ENCODE measurements around the gene NOL9. TPM values are rescaled to one million over a fixed set of nuclear protein-coding genes. Genes with fewer than 3 reads are reported as not detected.

NOL9 gene
- polyA plus RNA-seq, 3 donors: 3.7 to 11.5 (median 7.6) TPM

- H3K4me1 ChIP-seq (ENCODE audit: control insufficient read depth in 1 of 2, insufficient read depth in 2 of 2, low read length in 2 of 2): no peaks in the 10 kb centered on the region
- no peaks in the 10 kb centered on the region for H3K79me2 ChIP-seq (ENCODE audit: insufficient read depth, low read length)
- H3K4me3 ChIP-seq (replicated peaks in 1 of 3; ENCODE audit: low read depth in 2 of 3, low read length in 3 of 3): no peak overlapping the region
- WGBS (ENCODE audit: insufficient coverage): 98% methylated on average over 5 of the region's 7 CpGs
- H4K20me1 ChIP-seq (ENCODE audit: insufficient read depth, low read length): no peaks in the 10 kb centered on the region
- peak overlapping the region in 2 of 7 donors; percentile 1 to 47 for H3K27ac Mint-ChIP-seq
- H3K4me2 ChIP-seq (replicated peaks; ENCODE audit: extremely low read depth, low read length, poor library complexity, severe bottlenecking): no peak overlapping the region
- no peaks in the 10 kb centered on the region for H3K4me1 Mint-ChIP-seq
- intact Hi-C loops (cut with micrococcal nuclease): no loop called here
- H3K4me3 Mint-ChIP-seq: no peak overlapping the region
- no peaks in the 10 kb centered on the region for H3K27me3 Mint-ChIP-seq (ENCODE audit: low read depth in 3 of 3)
- no peaks in the 10 kb centered on the region for H3K9me3 Mint-ChIP-seq
- no peaks in the 10 kb centered on the region for H3K27me3 ChIP-seq (ENCODE audit: control insufficient read depth in 2 of 2, insufficient read depth in 2 of 2, low read length in 2 of 2)
- peaks cover 72 to 85% of the 10 kb centered on the region in 2 donors for H3K36me3 Mint-ChIP-seq
- DNase-seq: no peak
- no peak overlapping the region for H3K9ac ChIP-seq (ENCODE audit: insufficient read depth, low read length, poor library complexity, severe bottlenecking)
- no peak overlapping the region for H2AFZ ChIP-seq (ENCODE audit: insufficient read depth, low read depth, low read length, poor library complexity, severe bottlenecking)
- H3K36me3 ChIP-seq (replicated peaks in 1 of 2; ENCODE audit: control insufficient read depth in 1 of 2, insufficient read depth in 2 of 2, low read length in 2 of 2): peaks cover 74 to 88% of the 10 kb centered on the region in 2 donors
- no peak overlapping the region for H3K27ac ChIP-seq (ENCODE audit: low read depth in 1 of 2, low read length in 2 of 2)
- no peak for TF ChIP-seq CTCF (IDR thresholded peaks at IDR 0.05)
- H3K9me3 ChIP-seq (replicated peaks in 1 of 2; ENCODE audit: control insufficient read depth in 1 of 2, insufficient read depth in 1 of 2, low read length in 2 of 2): no peaks in the 10 kb centered on the region
Measured at GRCh38 chr1:6528492-6528891, 25.8 kb downstream of the NOL9 start.

- Mint-ChIP-seq H3K36me3 (peaks cover 54 to 66% of the 10 kb centered on the region in 2 donors), H3K4me3 (no peak overlapping the region), H3K9me3 (no peaks in the 10 kb centered on the region), H3K4me1 (no peaks in the 10 kb centered on the region), H3K27ac (no peak overlapping the region), H3K27me3 (ENCODE audit: low read depth in 3 of 3) (no peaks in the 10 kb centered on the region)
- peaks cover 52 to 66% of the 10 kb centered on the region in 2 donors for H3K36me3 ChIP-seq (replicated peaks in 1 of 2; ENCODE audit: control insufficient read depth in 1 of 2, insufficient read depth in 2 of 2, low read length in 2 of 2)
- no peak for TF ChIP-seq CTCF (IDR thresholded peaks at IDR 0.05)
- H3K4me1 ChIP-seq (ENCODE audit: control insufficient read depth in 1 of 2, insufficient read depth in 2 of 2, low read length in 2 of 2): no peaks in the 10 kb centered on the region
- no peak overlapping the region for H3K4me2 ChIP-seq (replicated peaks; ENCODE audit: extremely low read depth, low read length, poor library complexity, severe bottlenecking)
- no peak overlapping the region for H2AFZ ChIP-seq (ENCODE audit: insufficient read depth, low read depth, low read length, poor library complexity, severe bottlenecking)
- H3K9me3 ChIP-seq (replicated peaks in 1 of 2; ENCODE audit: control insufficient read depth in 1 of 2, insufficient read depth in 1 of 2, low read length in 2 of 2): no peaks in the 10 kb centered on the region
- no peaks in the 10 kb centered on the region for H3K27me3 ChIP-seq (ENCODE audit: control insufficient read depth in 2 of 2, insufficient read depth in 2 of 2, low read length in 2 of 2)
- WGBS (ENCODE audit: insufficient coverage): 89% methylated on average over 11 of the region's 11 CpGs
- no peaks in the 10 kb centered on the region for H4K20me1 ChIP-seq (ENCODE audit: insufficient read depth, low read length)
- no peak overlapping the region for H3K9ac ChIP-seq (ENCODE audit: insufficient read depth, low read length, poor library complexity, severe bottlenecking)
- no peak for DNase-seq
- no peaks in the 10 kb centered on the region for H3K79me2 ChIP-seq (ENCODE audit: insufficient read depth, low read length)
- intact Hi-C loops (cut with micrococcal nuclease): no loop called here
- H3K4me3 ChIP-seq (replicated peaks in 1 of 3; ENCODE audit: low read depth in 2 of 3, low read length in 3 of 3): no peak overlapping the region
- H3K27ac ChIP-seq (ENCODE audit: low read depth in 1 of 2, low read length in 2 of 2): no peak overlapping the region
Measured at GRCh38 chr1:6526316-6526715, 28.0 kb downstream of the NOL9 start.

Data from CD14-positive monocyte (primary cell).